NCI-H1048 (cell line): Measurements from ENCODE around the gene NR2E1.
A peak's percentile ranks its signal among the peaks of the same experiment; 100 is the strongest.

Experiments used
- DNase-seq: peaks from one replicate; lab custom pipeline; 2025; lab: John Stamatoyannopoulos, UW

The NR2E1 gene

DNA sequence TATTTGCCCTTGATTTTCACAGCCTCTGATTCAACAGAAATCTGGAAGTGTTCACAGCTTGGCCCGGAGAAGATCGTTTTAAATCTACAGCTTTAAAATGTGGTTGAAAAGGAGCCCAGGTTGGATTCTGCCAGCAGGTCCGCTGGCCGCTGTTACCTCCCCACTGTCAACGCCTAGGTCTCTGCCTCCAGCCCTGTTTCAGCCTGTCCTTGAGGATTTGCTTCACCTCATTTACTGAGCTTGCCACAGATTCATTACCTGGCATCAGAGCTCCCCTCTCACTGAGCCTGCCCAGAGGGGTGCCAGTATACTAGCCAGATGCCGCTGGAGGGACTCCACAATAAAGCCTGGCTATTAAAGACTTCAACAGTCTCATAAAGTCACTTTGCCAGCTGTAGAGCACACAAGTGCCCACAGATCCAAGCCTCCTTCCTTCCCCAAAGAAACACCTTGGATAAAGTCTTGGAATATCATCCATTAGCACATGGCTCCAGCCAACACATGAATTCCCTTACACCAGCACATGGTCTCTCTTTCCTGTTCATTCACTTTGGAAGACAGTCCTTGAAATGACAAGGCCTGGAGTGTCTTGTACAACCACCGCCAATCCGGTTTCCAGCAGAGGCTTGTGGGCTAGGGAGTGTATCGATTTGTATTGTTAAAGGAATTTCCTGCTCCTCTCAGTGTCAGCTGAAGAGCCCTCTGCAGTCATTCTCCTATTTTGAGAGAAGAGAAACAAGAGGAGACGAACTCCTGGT lies 9.5 kb upstream of the NR2E1 start:
- DNase-seq = no peak

- no peak for DNase-seq
Measured at GRCh38 chr6:108156938-108157233, 8.9 kb upstream of the NR2E1 start.

- no peak for DNase-seq
Measured at GRCh38 chr6:108157234-108157980, 8.4 kb upstream of the NR2E1 start.

- no peak for DNase-seq
Measured at GRCh38 chr6:108157981-108158525, 7.8 kb upstream of the NR2E1 start.

GRCh38 chr6:108159981-108160380 lies 5.8 kb upstream of the NR2E1 start:
- DNase-seq = no peak

DNA sequence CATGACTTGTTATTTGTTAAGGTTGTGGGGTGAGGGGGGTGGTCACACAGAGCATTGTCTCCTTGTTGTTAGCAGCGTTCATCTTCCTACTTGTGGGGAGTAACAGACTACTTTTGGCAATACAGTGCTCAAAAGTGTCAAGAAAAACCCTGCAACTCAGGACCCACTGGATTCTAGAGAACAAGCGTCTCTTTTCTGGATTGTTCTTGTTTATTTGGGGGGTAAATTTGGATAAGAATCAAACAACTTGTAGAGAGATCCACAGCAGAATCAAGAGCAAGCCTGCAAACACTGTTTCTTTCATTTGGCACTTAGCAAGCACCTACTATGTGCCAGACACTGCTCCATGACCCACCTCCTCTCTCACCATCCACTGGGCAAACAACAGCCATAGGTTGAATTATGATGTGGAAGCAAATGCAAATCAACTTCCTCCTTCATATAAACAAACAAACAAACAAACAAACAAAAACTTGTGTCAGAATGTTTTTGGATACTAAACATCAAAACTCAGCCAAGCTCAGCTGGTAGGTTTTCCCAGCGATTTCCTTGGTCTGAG lies 4.0 kb upstream of the NR2E1 start:
- no peak for DNase-seq

- DNase-seq = no peak
Measured at GRCh38 chr6:108163267-108163643, 2.6 kb upstream of the NR2E1 start.

GRCh38 chr6:108163644-108164542 lies 1.9 kb upstream of the NR2E1 start:
- DNase-seq = peak; percentile 9

DNA sequence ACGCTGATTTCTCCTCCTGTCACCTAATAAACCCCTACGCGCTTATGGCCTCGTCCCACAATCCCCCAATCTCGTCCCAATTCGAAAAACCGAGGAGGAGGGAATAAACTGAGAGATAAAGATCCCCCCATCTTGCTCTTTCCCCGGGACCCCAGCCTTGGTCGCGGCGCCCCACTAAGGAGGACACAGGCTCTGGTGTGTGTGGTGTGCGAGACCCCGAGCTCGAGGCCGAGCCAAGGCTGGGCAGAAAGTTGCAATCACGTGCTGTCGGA lies 1.3 kb upstream of the NR2E1 start:
- no peak for DNase-seq

DNA sequence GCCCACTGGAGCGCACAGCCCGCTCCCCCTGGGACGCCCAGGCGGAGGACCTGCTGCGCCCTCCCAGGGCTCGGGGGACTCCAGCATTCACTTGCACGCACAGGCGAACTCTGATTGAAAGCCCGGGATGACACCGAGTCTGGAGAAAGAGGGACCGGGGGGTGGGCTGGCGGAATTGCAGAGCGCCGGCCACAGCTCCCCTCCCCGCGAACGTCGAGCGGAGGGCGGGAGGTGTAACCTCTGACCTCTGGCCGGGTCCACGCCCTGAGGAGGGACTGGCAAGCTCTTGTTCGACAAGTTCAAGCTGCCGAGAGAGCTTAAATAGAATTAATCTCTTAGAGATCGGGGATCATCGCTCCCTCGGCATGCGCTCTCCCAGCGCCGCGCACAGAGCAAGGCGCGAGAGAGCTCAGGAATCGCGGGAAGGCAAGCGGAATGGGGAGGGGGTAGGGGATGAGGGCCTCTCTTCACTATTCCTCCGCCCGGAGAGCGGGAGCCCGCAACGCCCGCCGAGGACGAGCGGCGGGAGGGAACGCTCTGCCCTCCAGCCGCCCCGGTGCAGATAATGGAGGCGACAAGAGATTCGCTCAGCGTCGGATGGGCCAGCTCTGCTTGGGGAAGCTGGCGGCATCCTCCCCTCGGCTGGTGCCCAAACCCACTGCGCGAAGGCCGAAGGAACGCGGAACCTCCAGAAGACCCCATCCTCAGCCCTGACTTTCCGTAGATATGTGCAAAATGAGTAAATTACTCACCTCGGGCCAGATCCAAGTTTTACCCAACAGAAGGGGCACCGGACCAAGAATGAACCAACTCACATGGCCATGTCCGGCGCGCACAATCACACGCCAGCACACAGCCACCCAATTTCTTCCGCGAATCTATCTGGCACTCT lies 761 bp upstream of the NR2E1 start:
- DNase-seq = no peak

DNA sequence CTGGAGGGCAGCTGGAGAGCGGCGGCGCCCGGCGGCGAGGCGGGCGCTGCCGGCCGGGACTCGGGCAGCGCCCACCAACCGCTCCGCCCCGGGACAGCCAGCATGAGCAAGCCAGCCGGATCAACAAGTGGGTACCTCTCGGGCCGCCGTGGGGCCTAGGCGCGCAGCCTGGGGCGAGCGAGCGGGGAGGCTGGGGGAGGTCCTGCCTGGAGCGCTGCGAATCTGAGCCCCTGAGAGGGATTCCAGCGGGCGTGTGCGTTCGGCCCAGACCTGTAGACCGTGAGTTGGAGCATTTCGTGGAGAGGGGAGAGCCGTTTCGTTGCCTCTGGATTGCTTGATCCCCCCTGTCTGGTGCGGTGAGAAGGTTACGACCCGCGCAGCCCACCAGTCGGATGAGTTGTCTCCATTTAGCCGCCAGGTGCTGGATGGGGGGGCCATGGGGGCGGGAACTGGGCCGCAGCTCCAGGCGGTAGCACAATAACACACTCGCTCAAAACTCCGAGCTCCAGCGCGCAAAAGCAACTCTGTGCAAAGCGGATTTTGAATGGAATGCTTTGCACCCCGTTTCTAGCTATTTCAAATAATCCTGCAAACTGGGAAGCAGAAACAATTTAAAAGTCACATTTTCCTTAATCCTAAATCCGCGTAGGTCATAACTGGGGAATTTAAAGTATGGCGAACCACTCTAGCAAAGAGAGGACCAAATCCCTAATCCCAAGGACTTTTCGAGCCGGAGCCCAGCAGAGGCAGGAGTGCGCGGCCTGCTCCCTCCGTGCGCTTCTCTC lies 1.0 kb downstream of the NR2E1 start:
- no peak for DNase-seq

GRCh38 chr6:108167449-108168089 lies 1.7 kb downstream of the NR2E1 start:
- DNase-seq = no peak

DNA sequence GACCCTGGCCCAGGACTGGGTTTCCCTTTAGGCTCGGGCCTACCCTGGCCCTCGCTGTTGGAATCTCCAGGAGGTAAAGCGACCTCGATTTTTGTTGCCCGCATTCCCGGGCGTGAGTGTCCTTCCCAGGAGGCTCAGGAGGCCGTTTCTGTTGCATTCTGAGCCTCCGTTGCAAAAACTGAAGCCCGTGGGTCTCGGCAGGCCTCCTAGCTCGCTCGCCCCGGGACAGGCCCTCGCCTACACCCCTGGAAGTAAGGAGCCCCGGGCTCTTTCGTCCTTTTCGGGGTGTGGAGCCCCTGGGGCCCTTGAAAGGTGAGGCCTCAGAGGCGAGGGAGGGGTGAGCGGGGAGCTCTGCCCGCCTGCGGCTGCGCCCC lies 2.3 kb downstream of the NR2E1 start:
- DNase-seq = no peak

DNA sequence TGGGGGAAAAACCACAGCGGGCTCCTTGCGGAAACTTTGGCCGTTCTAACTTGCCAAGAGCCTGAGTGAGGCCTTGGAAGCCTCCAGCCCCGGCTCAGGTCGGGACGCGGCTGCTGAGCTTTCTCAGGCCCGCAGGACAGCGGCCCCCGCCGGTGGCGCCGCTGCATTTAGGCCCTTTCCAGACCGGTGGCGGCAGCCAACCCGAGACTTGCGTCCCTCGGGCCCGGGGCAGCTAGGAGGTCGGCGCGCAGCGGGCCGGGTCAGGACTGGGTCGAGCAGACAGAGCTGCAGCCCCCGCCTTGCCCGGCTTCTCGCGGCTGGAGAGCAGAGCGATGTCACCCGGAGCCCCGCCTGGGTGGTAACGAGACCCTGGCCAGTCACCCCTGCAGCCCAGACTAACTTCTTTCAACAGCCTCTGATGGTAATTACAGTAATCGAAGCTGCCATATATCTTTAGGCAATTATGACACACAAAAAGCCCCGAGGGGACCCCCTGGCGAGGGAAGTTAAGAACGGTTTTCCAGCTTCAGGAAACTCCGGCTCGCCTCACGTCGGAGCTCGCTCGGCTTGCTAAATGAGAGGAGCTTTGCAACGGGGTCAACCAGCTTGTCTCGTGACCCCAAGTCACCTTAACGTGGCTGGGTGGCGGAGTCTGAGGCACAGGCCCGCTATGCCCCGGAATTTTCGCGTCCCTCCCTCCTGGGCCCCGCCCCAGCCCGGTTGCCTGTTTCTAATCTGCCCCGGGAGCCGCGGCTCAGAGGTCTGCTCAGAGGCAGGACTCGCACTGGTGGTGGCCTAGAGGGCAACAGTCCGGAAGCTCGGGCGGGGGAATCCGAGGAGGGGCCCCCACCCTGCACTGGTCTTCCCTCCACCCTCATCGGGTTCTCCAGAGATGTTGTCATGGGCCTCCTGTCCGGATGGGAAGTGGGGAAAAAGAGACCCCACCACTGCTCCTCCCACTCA lies 3.0 kb downstream of the NR2E1 start:
- no peak for DNase-seq

- no peak for DNase-seq
Measured at GRCh38 chr6:108169464-108170331, 3.9 kb downstream of the NR2E1 start.

DNA sequence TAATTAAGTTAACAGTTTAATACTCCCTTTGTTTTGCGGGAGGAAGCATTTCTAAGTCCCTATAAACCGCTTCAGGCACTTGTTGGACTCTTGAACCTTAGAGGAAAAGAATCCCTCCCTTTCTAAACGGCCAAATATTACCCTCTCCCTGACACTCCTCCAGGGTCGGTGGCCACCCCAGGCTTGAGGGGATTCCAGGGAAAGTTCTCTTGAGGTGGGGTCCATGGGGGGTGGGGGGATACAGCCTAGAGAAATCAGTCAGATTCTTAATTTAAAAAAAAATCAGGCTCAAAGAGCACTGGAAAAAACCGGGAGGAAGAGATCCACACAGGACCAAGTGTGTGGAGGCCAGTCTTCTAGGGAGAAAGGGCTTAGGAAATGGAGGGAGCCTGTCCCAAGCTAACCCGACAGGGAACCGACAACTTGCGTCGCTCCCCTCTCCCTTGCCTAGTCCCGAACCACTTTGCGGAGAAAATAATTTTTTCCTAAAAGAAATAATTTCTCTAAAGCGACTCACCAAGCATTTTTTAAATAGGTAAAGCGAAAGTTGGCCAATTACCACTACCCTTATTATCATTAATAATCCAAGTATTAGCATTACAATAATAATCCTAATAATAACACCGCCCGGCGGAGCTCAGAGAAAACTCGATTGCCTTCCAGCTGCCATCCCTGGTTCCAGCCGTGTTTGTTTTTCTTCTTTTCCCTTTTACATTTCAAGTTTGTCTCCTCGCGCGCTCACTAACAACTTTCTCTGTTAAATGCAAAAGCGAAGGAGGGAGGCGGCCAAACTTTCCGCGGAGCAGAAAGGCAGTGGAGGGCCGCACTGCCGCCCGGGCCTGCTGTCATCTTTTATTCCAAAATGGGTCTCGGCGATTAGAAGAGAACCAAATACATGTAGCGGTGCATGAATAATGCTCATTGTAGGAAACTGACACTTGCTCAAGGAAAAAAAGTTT lies 4.8 kb downstream of the NR2E1 start:
- DNase-seq = no peak
